OCI-LY3 (cell line): ENCODE results near the gene INHA.

Source experiments
- EZH2phosphoT487 ChIP-seq: fragments of 200-600 bp; shearing (Covaris generic); IDR thresholded peaks from 2 replicates; pipeline ENCODE4 v1.6.1; 2018; ENCODE audit warnings: antibody characterized with exemption, mixed run types, low read depth
- TF ChIP-seq, protein P1 (sequence below): fragments of 200-600, 300-600 bp; sonication (generic); IDR thresholded peaks from 2 replicates; pipeline ENCODE4 v1.5.1; 2014; ENCODE audit warnings: antibody characterized with exemption, low read length, low read depth

DNA sequence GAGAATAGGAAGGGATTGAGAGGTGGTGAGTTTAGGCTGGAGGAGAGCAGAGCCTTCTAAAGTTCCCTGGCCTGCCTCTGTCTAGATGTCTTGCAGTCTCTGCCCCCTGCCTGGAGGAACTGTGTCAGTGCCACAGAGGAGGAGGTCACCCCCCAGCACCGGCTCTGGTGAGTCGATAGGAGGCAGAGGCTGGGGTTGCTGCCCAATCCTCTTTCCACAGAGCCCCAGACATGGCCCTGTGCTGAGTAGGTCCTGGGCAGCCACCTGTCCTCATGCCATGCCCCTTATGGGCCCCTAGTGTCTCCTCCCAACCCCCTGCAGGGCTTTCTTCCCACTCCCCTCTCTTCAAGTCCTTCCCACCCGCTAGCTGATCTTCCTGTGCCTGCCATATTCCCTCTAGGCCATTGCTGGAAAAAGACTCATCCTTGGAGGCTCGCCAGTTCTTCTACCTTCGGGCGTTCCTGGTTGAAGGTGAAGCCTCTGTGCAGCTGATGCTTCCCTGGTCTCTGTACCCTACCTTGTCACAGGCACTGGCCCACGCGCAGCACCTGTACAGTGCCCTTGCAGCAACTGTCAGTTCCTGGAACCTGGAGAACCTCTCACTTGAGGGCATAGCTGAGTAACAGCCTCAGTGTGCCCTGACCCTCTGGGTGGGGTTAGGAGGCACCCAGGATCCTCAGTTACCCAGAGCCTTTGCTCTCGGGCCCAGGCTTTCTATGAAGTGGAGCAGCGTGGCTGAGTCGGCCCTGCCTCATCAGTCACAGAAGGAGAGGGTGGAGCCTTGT is 42.2 kb downstream of the INHA start:
- TF ChIP-seq, protein P1, sequence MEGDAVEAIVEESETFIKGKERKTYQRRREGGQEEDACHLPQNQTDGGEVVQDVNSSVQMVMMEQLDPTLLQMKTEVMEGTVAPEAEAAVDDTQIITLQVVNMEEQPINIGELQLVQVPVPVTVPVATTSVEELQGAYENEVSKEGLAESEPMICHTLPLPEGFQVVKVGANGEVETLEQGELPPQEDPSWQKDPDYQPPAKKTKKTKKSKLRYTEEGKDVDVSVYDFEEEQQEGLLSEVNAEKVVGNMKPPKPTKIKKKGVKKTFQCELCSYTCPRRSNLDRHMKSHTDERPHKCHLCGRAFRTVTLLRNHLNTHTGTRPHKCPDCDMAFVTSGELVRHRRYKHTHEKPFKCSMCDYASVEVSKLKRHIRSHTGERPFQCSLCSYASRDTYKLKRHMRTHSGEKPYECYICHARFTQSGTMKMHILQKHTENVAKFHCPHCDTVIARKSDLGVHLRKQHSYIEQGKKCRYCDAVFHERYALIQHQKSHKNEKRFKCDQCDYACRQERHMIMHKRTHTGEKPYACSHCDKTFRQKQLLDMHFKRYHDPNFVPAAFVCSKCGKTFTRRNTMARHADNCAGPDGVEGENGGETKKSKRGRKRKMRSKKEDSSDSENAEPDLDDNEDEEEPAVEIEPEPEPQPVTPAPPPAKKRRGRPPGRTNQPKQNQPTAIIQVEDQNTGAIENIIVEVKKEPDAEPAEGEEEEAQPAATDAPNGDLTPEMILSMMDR: no peak
- no peak for TF ChIP-seq EZH2phosphoT487
